ENCODE measurements around the gene MYCN.

MYCN gene

DNA sequence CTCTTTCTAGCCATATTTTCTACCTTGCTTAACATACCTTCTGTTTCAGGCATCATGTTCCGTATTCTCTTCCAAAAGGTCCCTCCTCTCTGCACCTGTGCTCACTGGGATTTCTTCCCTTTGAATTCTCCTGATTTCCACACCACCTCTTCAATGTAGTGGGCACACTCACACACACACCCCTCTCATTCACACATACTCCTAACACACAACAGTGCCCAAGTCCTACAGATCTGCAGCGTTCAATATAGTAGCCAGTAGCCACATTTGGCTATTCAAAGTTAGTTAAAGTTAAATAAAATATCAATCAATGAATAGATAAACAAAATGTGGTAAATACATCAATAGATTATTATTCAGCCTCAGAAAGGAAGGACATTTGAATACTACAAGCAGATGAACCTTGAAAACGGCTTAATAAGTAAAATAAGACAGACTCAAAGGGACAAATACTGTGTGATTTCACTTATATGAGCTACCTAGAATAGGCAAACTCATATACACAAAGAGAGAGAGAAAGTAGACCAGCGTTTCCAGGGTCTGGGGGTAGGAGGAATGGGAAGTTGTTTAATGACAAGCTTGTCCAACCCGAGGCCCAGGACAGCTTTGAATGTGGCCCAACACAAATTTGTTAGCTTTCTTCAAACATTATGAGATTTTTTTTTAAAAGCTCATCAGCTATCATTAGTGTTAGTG lies 34.4 kb downstream of the MYCN start:
- H3K9me2 ChIP-seq (replicated peaks; ENCODE audit: insufficient read depth, low read length) = no peaks in the 10 kb centered on the region
- no peak overlapping the region for H3K4me3 ChIP-seq (ENCODE audit: insufficient read depth, low read length, poor library complexity, severe bottlenecking)
- H3K27ac ChIP-seq (ENCODE audit: low read depth, low read length) = no peak overlapping the region
- no peak overlapping the region for H3K4me2 ChIP-seq (ENCODE audit: low read depth, low read length, poor library complexity, severe bottlenecking)
- H3K9me3 ChIP-seq (ENCODE audit: insufficient read depth, low read length) = no peaks in the 10 kb centered on the region
- H3K27me3 ChIP-seq (ENCODE audit: low read length) = no peaks in the 10 kb centered on the region
- no peaks in the 10 kb centered on the region for H4K20me1 ChIP-seq (ENCODE audit: low read depth, low read length)
- TF ChIP-seq, protein P1, sequence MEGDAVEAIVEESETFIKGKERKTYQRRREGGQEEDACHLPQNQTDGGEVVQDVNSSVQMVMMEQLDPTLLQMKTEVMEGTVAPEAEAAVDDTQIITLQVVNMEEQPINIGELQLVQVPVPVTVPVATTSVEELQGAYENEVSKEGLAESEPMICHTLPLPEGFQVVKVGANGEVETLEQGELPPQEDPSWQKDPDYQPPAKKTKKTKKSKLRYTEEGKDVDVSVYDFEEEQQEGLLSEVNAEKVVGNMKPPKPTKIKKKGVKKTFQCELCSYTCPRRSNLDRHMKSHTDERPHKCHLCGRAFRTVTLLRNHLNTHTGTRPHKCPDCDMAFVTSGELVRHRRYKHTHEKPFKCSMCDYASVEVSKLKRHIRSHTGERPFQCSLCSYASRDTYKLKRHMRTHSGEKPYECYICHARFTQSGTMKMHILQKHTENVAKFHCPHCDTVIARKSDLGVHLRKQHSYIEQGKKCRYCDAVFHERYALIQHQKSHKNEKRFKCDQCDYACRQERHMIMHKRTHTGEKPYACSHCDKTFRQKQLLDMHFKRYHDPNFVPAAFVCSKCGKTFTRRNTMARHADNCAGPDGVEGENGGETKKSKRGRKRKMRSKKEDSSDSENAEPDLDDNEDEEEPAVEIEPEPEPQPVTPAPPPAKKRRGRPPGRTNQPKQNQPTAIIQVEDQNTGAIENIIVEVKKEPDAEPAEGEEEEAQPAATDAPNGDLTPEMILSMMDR (IDR thresholded peaks at IDR 0.05; ENCODE audit: insufficient read depth, low read length, poor library complexity, severe bottlenecking) = no peak
- TF ChIP-seq EZH2phosphoT487 (conservative IDR thresholded peaks at IDR 0.05; ENCODE audit: low read length) = no peak
- no peak overlapping the region for H2AFZ ChIP-seq (ENCODE audit: low read depth, low read length, severe bottlenecking)
- no peaks in the 10 kb centered on the region for H3K36me3 ChIP-seq (ENCODE audit: low read length)
- no peak overlapping the region for H3K9ac ChIP-seq (ENCODE audit: low read length)
- H3F3A ChIP-seq (ENCODE audit: insufficient read depth) = no peaks in the 10 kb centered on the region
- H3K79me2 ChIP-seq (ENCODE audit: insufficient read depth, low read length) = no peaks in the 10 kb centered on the region

- Histone ChIP-seq H3K27ac (ENCODE audit: low read depth, low read length) (no peak overlapping the region), H3K9me2 (replicated peaks; ENCODE audit: insufficient read depth, low read length) (no peaks in the 10 kb centered on the region), H3K9ac (ENCODE audit: low read length) (no peak overlapping the region), H2AFZ (ENCODE audit: low read depth, low read length, severe bottlenecking) (no peak overlapping the region), H4K20me1 (ENCODE audit: low read depth, low read length) (no peaks in the 10 kb centered on the region), H3K9me3 (ENCODE audit: insufficient read depth, low read length) (no peaks in the 10 kb centered on the region), H3K27me3 (ENCODE audit: low read length) (no peaks in the 10 kb centered on the region), H3K79me2 (ENCODE audit: insufficient read depth, low read length) (no peaks in the 10 kb centered on the region), H3K36me3 (ENCODE audit: low read length) (no peaks in the 10 kb centered on the region), H3K4me2 (ENCODE audit: low read depth, low read length, poor library complexity, severe bottlenecking) (no peak overlapping the region), H3F3A (ENCODE audit: insufficient read depth) (no peaks in the 10 kb centered on the region), H3K4me3 (ENCODE audit: insufficient read depth, low read length, poor library complexity, severe bottlenecking) (no peak overlapping the region)
- TF ChIP-seq, protein P1 (IDR thresholded peaks at IDR 0.05; ENCODE audit: insufficient read depth, low read length, poor library complexity, severe bottlenecking) = no peak
- no peak for TF ChIP-seq EZH2phosphoT487 (conservative IDR thresholded peaks at IDR 0.05; ENCODE audit: low read length)
Observed at GRCh38 chr2:15975261-15975600, 34.9 kb downstream of the MYCN start.

GRCh38 chr2:15975676-15976075 lies 35.3 kb downstream of the MYCN start:
- Histone ChIP-seq H3K9me3 (ENCODE audit: insufficient read depth, low read length) (no peaks in the 10 kb centered on the region), H3K9ac (ENCODE audit: low read length) (no peak overlapping the region), H3K36me3 (ENCODE audit: low read length) (no peaks in the 10 kb centered on the region), H3K27ac (ENCODE audit: low read depth, low read length) (no peak overlapping the region), H3K4me3 (ENCODE audit: insufficient read depth, low read length, poor library complexity, severe bottlenecking) (no peak overlapping the region), H3K4me2 (ENCODE audit: low read depth, low read length, poor library complexity, severe bottlenecking) (no peak overlapping the region), H3K79me2 (ENCODE audit: insufficient read depth, low read length) (no peaks in the 10 kb centered on the region), H3K27me3 (ENCODE audit: low read length) (no peaks in the 10 kb centered on the region), H3F3A (ENCODE audit: insufficient read depth) (no peaks in the 10 kb centered on the region), H3K9me2 (replicated peaks; ENCODE audit: insufficient read depth, low read length) (no peaks in the 10 kb centered on the region), H4K20me1 (ENCODE audit: low read depth, low read length) (no peaks in the 10 kb centered on the region), H2AFZ (ENCODE audit: low read depth, low read length, severe bottlenecking) (no peak overlapping the region)
- TF ChIP-seq EZH2phosphoT487 (conservative IDR thresholded peaks at IDR 0.05; ENCODE audit: low read length) = no peak

GRCh38 chr2:15976354-15976753 lies 36.0 kb downstream of the MYCN start:
- Histone ChIP-seq H3K27ac (ENCODE audit: low read depth, low read length) (no peak overlapping the region), H3K9me3 (ENCODE audit: insufficient read depth, low read length) (no peaks in the 10 kb centered on the region), H4K20me1 (ENCODE audit: low read depth, low read length) (no peaks in the 10 kb centered on the region), H3K79me2 (ENCODE audit: insufficient read depth, low read length) (no peaks in the 10 kb centered on the region), H3F3A (ENCODE audit: insufficient read depth) (no peaks in the 10 kb centered on the region), H3K4me3 (ENCODE audit: insufficient read depth, low read length, poor library complexity, severe bottlenecking) (no peak overlapping the region), H2AFZ (ENCODE audit: low read depth, low read length, severe bottlenecking) (no peak overlapping the region), H3K36me3 (ENCODE audit: low read length) (no peaks in the 10 kb centered on the region), H3K9ac (ENCODE audit: low read length) (no peak overlapping the region), H3K4me2 (ENCODE audit: low read depth, low read length, poor library complexity, severe bottlenecking) (no peak overlapping the region), H3K9me2 (replicated peaks; ENCODE audit: insufficient read depth, low read length) (no peaks in the 10 kb centered on the region), H3K27me3 (ENCODE audit: low read length) (no peaks in the 10 kb centered on the region)
- TF ChIP-seq EZH2phosphoT487 (conservative IDR thresholded peaks at IDR 0.05; ENCODE audit: low read length) = no peak
- TF ChIP-seq, protein P1 (IDR thresholded peaks at IDR 0.05; ENCODE audit: insufficient read depth, low read length, poor library complexity, severe bottlenecking) = no peak
